Keratinocyte (primary cell): ENCODE measurements around the gene CDK14. TPM values are rescaled to one million over a fixed set of nuclear protein-coding genes. Genes with fewer than 3 reads are reported as not detected.

ENCODE experiments used
- DNase-seq: peaks from one replicate; pipeline ENCODE4 v3.0.0-alpha.2; 2011; ENCODE audit warnings: low read depth, missing footprints, low spot score
- FAIRE-seq: peaks from 2 replicates; lab custom pipeline; 2011; peaks lifted over from hg19 to GRCh38; lab: Jason Lieb, UNC
- H2AFZ ChIP-seq: 2 replicates; pipeline ENCODE4 v1.6.0; 2012; ENCODE audit warnings: low read length, control low read depth, inconsistent platforms; ENCODE audit not compliant: control insufficient read depth
- H3K27ac ChIP-seq: 2 replicates; pipeline ENCODE4 v1.5.1; 2011; ENCODE audit warnings: low read length; ENCODE audit not compliant: control insufficient read depth, insufficient read depth
- H3K27me3 ChIP-seq: 3 replicates; pipeline ENCODE4 v1.6.0; 2011; ENCODE audit warnings: low read length; ENCODE audit not compliant: control insufficient read depth, insufficient read depth; ENCODE audit errors: extremely low read depth
- H3K36me3 ChIP-seq, 2 experiments: 2 replicates in 1 of 2; 3 replicates in 1 of 2; pipeline ENCODE4 v1.5.1; 2011; ENCODE audit warnings: low read length in 2 of 2, mild to moderate bottlenecking in 1 of 2; ENCODE audit not compliant: control insufficient read depth in 2 of 2, insufficient read depth in 2 of 2; ENCODE audit errors: extremely low read depth in 1 of 2
- H3K4me1 ChIP-seq: 3 replicates; pipeline ENCODE4 v1.5.1; 2011; ENCODE audit warnings: low read length; ENCODE audit not compliant: control insufficient read depth, insufficient read depth; ENCODE audit errors: extremely low read depth
- H3K4me2 ChIP-seq: 3 replicates; pipeline ENCODE4 v1.6.0; 2011; ENCODE audit warnings: low read depth, low read length; ENCODE audit not compliant: control insufficient read depth, insufficient read depth; ENCODE audit errors: extremely low read depth
- H3K4me3 ChIP-seq, 3 experiments: fragments of 200-600 bp in 1 of 3; sonication (generic) in 1 of 3; 2 replicates in 2 of 3; 3 replicates in 1 of 3; pipeline ENCODE4 v1.5.1; 2011 to 2016; ENCODE audit warnings: low read length in 3 of 3, mild to moderate bottlenecking in 3 of 3, control low read depth in 2 of 3, inconsistent platforms in 1 of 3, low read depth in 1 of 3, mixed read lengths in 1 of 3, mixed run types in 1 of 3, moderate library complexity in 1 of 3; ENCODE audit not compliant: control insufficient read depth in 2 of 3, insufficient read depth in 2 of 3; ENCODE audit errors: extremely low read depth in 1 of 3
- H3K79me2 ChIP-seq: 2 replicates; pipeline ENCODE4 v1.6.0; 2012; ENCODE audit warnings: low read length; ENCODE audit not compliant: control insufficient read depth, insufficient read depth
- H3K9ac ChIP-seq: 3 replicates; pipeline ENCODE4 v1.6.0; 2011; ENCODE audit warnings: low read length; ENCODE audit not compliant: control insufficient read depth, insufficient read depth; ENCODE audit errors: extremely low read depth
- H3K9me1 ChIP-seq: 3 replicates; pipeline ENCODE4 v1.6.0; 2011; ENCODE audit warnings: low read length; ENCODE audit not compliant: control insufficient read depth, insufficient read depth; ENCODE audit errors: extremely low read depth
- H3K9me3 ChIP-seq: 2 replicates; pipeline ENCODE4 v1.5.1; 2012; ENCODE audit warnings: low read depth, low read length; ENCODE audit not compliant: control insufficient read depth
- H4K20me1 ChIP-seq: 3 replicates; pipeline ENCODE4 v1.6.0; 2011; ENCODE audit warnings: low read length; ENCODE audit not compliant: control insufficient read depth, insufficient read depth; ENCODE audit errors: extremely low read depth
- EZH2 ChIP-seq: IDR thresholded peaks from one replicate; pipeline ENCODE4 v1.6.1; 2012; ENCODE audit warnings: inconsistent platforms, mild to moderate bottlenecking, low read length, moderate library complexity
- dilution Hi-C: fragments of 300-500 bp; cut with MboI; formaldehyde crosslinking; loops from one replicate; pipeline ENCODE4 v1.7.0; 2020; ENCODE audit warnings: low sequenced_read_pairs; ENCODE audit not compliant: extremely low pct_ligation_motif_present
- polyA plus RNA-seq, 5 experiments: library from polyadenylated mRNA; depleted of rRNA in 3 of 5; stranded (reverse) in 3 of 5; stranded (forward) in 1 of 5; unstranded in 1 of 5; fragments of >200 nt; gene quantifications; 1 replicate in 1 of 5; 2 replicates in 3 of 5; 3 replicates in 1 of 5; pipeline versions ENCODE4 v1.2.1 to v1.2.3, GENCODE V29; 2011 to 2012; ENCODE audit warnings: missing spikeins in 2 of 5, low read depth in 1 of 5, low replicate concordance in 1 of 5
- TF ChIP-seq, protein P1 (sequence below), 3 experiments: IDR thresholded peaks in 1 of 3; conservative IDR thresholded peaks in 1 of 3; optimal IDR thresholded peaks in 1 of 3; 2 replicates in 2 of 3; 3 replicates in 1 of 3; pipeline versions ENCODE3 to v1.5.1; 2011; ENCODE audit warnings: low read length in 3 of 3, mild to moderate bottlenecking in 3 of 3, moderate library complexity in 2 of 3, control low read depth in 1 of 3, inconsistent platforms in 1 of 3; ENCODE audit not compliant: insufficient read depth in 2 of 3; ENCODE audit errors: extremely low read depth in 1 of 3

The CDK14 gene
- polyA plus RNA-seq, 1 donor (not counting 4 experiments of a cell fraction or from before 2014, with no cell fraction given), result 4.0 TPM

DNA sequence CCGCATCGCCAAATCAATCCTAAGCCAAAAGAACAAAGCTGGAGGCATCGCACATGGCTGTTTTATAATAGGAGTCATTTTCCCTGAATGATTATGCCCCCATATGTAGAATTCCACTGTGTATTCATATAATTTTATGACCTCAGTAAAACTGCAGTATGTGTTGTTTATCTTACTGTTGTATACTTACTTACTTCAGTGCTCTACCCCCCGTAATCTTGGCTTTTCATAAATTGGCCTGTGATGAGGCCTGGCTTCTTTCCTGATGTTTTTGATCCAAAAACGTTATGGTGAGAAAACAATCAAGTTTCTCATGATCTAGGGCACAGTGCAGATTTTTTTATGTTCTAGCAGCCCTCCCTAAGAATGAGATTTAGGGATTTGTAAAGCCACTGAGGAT is 361.8 kb downstream of the CDK14 start:
- Histone ChIP-seq H3K4me2 (no peak overlapping the region), H3K27ac (no peak overlapping the region), H2AFZ (no peak overlapping the region), H3K79me2 (no peaks in the 10 kb centered on the region), H3K36me3 (no peaks in the 10 kb centered on the region), H3K27me3 (no peaks in the 10 kb centered on the region), H3K4me3 (no peak overlapping the region), H3K4me1 (no peaks in the 10 kb centered on the region), H3K9me1 (no peaks in the 10 kb centered on the region), H3K9ac (no peak overlapping the region), H3K9me3 (no peaks in the 10 kb centered on the region), H4K20me1 (no peaks in the 10 kb centered on the region)
- DNase-seq, result no peak
- dilution Hi-C loops, result no loop called here
- no peak for FAIRE-seq
- TF ChIP-seq, protein P1, sequence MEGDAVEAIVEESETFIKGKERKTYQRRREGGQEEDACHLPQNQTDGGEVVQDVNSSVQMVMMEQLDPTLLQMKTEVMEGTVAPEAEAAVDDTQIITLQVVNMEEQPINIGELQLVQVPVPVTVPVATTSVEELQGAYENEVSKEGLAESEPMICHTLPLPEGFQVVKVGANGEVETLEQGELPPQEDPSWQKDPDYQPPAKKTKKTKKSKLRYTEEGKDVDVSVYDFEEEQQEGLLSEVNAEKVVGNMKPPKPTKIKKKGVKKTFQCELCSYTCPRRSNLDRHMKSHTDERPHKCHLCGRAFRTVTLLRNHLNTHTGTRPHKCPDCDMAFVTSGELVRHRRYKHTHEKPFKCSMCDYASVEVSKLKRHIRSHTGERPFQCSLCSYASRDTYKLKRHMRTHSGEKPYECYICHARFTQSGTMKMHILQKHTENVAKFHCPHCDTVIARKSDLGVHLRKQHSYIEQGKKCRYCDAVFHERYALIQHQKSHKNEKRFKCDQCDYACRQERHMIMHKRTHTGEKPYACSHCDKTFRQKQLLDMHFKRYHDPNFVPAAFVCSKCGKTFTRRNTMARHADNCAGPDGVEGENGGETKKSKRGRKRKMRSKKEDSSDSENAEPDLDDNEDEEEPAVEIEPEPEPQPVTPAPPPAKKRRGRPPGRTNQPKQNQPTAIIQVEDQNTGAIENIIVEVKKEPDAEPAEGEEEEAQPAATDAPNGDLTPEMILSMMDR (optimal IDR thresholded peaks at IDR 0.05 in 1 of 3, IDR thresholded peaks at IDR 0.05 in 1 of 3, conservative IDR thresholded peaks at IDR 0.05 in 1 of 3; ENCODE audit: extremely low read depth in 1 of 3, insufficient read depth in 2 of 3, low read length in 3 of 3), result no peak
- no peak for TF ChIP-seq EZH2

DNA sequence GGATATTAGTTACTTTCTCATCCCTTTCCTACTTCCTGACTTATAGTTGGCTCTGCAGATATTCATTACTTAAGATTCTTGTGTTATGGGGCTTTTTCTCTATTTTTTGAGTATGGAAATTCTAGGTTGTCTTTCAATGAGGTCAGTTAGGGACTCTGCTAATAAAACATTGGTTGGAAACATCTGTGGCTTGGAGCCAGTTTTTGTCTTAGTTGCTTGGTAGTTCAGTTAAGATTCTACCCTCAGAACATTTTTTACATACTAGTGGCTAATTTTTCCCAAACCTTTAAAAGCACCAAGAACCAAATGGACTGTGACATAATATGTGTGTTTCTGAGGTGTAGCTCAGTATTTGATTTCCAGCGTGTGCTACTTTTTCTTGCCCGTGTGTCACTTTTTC is 362.5 kb downstream of the CDK14 start:
- Histone ChIP-seq H3K4me3 (no peak overlapping the region), H3K79me2 (no peaks in the 10 kb centered on the region), H4K20me1 (no peaks in the 10 kb centered on the region), H3K36me3 (no peaks in the 10 kb centered on the region), H3K9me3 (no peaks in the 10 kb centered on the region), H3K27me3 (no peaks in the 10 kb centered on the region), H3K9ac (no peak overlapping the region), H3K27ac (no peak overlapping the region), H3K9me1 (no peaks in the 10 kb centered on the region), H2AFZ (no peak overlapping the region), H3K4me2 (no peak overlapping the region), H3K4me1 (no peaks in the 10 kb centered on the region)
- dilution Hi-C loops, result no loop called here
- no peak for DNase-seq
- TF ChIP-seq EZH2, result no peak
- TF ChIP-seq, protein P1 (optimal IDR thresholded peaks at IDR 0.05 in 1 of 3, IDR thresholded peaks at IDR 0.05 in 1 of 3, conservative IDR thresholded peaks at IDR 0.05 in 1 of 3; ENCODE audit: extremely low read depth in 1 of 3, insufficient read depth in 2 of 3, low read length in 3 of 3), result no peak
- no peak for FAIRE-seq
